Astrocyte (in vitro differentiated cells and primary cell): ENCODE measurements around the gene ALPL. TPM values are rescaled to one million over a fixed set of nuclear protein-coding genes. Genes with fewer than 3 reads are reported as not detected.

Experiments used
- DNase-seq: peaks from one replicate; pipeline ENCODE4 v3.0.0-alpha.2; 2010; ENCODE audit warnings: low read depth
- FAIRE-seq: peaks from 2 replicates; lab custom pipeline; 2011; peaks lifted over from hg19 to GRCh38; lab: Jason Lieb, UNC
- H2AFZ ChIP-seq: 2 replicates; pipeline ENCODE4 v1.6.0; 2012; ENCODE audit warnings: low read depth, low read length, inconsistent platforms
- H3K27ac ChIP-seq: 2 replicates; pipeline ENCODE4 v1.5.1; 2011; ENCODE audit warnings: low read depth, low read length, inconsistent platforms
- H3K27me3 ChIP-seq: 2 replicates; pipeline ENCODE4 v1.6.0; 2011; ENCODE audit warnings: low read length, inconsistent platforms; ENCODE audit not compliant: insufficient read depth
- H3K36me3 ChIP-seq: 2 replicates; pipeline ENCODE4 v1.5.1; 2011; ENCODE audit warnings: low read length, inconsistent platforms; ENCODE audit not compliant: insufficient read depth
- H3K4me1 ChIP-seq: 2 replicates; pipeline ENCODE4 v1.5.1; 2011; ENCODE audit warnings: low read length, inconsistent platforms; ENCODE audit not compliant: insufficient read depth
- H3K4me2 ChIP-seq: 2 replicates; pipeline ENCODE4 v1.6.0; 2012; ENCODE audit warnings: low read length, inconsistent platforms
- H3K4me3 ChIP-seq: 2 replicates; pipeline ENCODE4 v1.5.1; 2011; ENCODE audit warnings: low read depth, mild to moderate bottlenecking, low read length, inconsistent platforms; ENCODE audit not compliant: insufficient read depth
- H3K79me2 ChIP-seq: 2 replicates; pipeline ENCODE4 v1.6.0; 2012; ENCODE audit warnings: mild to moderate bottlenecking, low read length, inconsistent platforms; ENCODE audit not compliant: insufficient read depth
- H3K9ac ChIP-seq: 2 replicates; pipeline ENCODE4 v1.6.0; 2012; ENCODE audit warnings: mild to moderate bottlenecking, low read length, inconsistent platforms
- H3K9me3 ChIP-seq: 2 replicates; pipeline ENCODE4 v1.5.1; 2012; ENCODE audit warnings: low read depth, mild to moderate bottlenecking, low read length, inconsistent platforms; ENCODE audit not compliant: insufficient read depth
- H4K20me1 ChIP-seq: 2 replicates; pipeline ENCODE4 v1.6.0; 2012; ENCODE audit warnings: low read length, inconsistent platforms; ENCODE audit not compliant: insufficient read depth
- H3K27ac Mint-ChIP-seq: one replicate; pipeline ENCODE4 v1.8.0; 2021; ENCODE audit warnings: mild to moderate bottlenecking, mixed read lengths; ENCODE audit not compliant: unreplicated experiment
- H3K27me3 Mint-ChIP-seq: one replicate; pipeline ENCODE4 v1.8.0; 2021; ENCODE audit warnings: low read depth, mixed read lengths; ENCODE audit not compliant: unreplicated experiment
- H3K36me3 Mint-ChIP-seq: one replicate; pipeline ENCODE4 v1.8.0; 2021; ENCODE audit warnings: low read depth, mixed read lengths; ENCODE audit not compliant: unreplicated experiment
- H3K4me1 Mint-ChIP-seq: one replicate; pipeline ENCODE4 v1.8.0; 2021; ENCODE audit warnings: low read depth, mixed read lengths; ENCODE audit not compliant: unreplicated experiment
- H3K4me3 Mint-ChIP-seq: one replicate; pipeline ENCODE4 v1.8.0; 2021; ENCODE audit warnings: mild to moderate bottlenecking, moderate library complexity, mixed read lengths; ENCODE audit not compliant: unreplicated experiment
- H3K9me3 Mint-ChIP-seq: one replicate; pipeline ENCODE4 v1.8.0; 2021; ENCODE audit warnings: mild to moderate bottlenecking, mixed read lengths; ENCODE audit not compliant: unreplicated experiment
- EZH2 ChIP-seq: IDR thresholded peaks from 2 replicates; pipeline ENCODE4 v1.6.1; 2012; ENCODE audit warnings: mild to moderate bottlenecking, low read length, inconsistent platforms; ENCODE audit not compliant: insufficient read depth
- total RNA-seq: library from RNA; stranded (reverse); gene quantifications from 2 replicates; pipeline ENCODE4 v1.2.1, GENCODE V29; 2021
- TF ChIP-seq, protein P1 (sequence below): IDR thresholded peaks from 2 replicates; pipeline ENCODE4 v1.5.1; 2011; ENCODE audit warnings: low read depth, mild to moderate bottlenecking, inconsistent platforms, low read length, moderate library complexity; ENCODE audit not compliant: insufficient read depth

Gene ALPL
- total RNA-seq, 1 donor from 2014 or later: 24.3 TPM

DNA sequence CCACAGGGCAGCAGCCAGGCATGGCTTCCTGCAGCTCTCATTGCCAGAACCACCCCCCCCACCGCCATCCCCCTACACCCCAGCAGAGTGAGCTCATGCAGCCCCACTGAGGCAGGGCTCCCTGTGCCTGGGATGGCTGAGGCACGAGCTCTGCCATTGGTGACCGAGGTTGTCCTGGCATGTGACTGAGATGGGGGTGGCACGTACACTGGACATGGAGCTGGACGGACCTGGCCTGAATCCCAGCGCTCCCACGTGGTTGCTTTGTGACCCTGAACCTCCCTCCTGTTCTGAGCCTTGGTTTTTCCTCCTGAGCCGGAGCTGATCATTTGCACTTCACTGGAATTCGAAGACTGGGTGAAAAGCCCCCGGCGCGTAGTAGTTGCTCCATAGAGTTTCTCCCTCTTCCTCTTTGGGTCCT, 28.3 kb downstream of the ALPL start:
- H3K4me3 Mint-ChIP-seq: no peak overlapping the region
- Histone ChIP-seq H3K4me1 (peaks cover 20% of the 10 kb centered on the region), H3K9ac (no peak overlapping the region), H3K27ac (no peak overlapping the region), H3K79me2 (no peaks in the 10 kb centered on the region), H3K4me2 (no peak overlapping the region), H3K27me3 (peaks cover 19% of the 10 kb centered on the region), H3K4me3 (no peak overlapping the region), H3K9me3 (no peaks in the 10 kb centered on the region), H4K20me1 (peaks cover 5% of the 10 kb centered on the region), H3K36me3 (no peaks in the 10 kb centered on the region), H2AFZ (no peak overlapping the region)
- no peak overlapping the region for H3K27ac Mint-ChIP-seq
- peaks cover 3% of the 10 kb centered on the region for H3K4me1 Mint-ChIP-seq
- no peak for FAIRE-seq
- no peak for DNase-seq
- peaks cover 14% of the 10 kb centered on the region for H3K27me3 Mint-ChIP-seq
- no peak for TF ChIP-seq EZH2
- TF ChIP-seq, protein P1, sequence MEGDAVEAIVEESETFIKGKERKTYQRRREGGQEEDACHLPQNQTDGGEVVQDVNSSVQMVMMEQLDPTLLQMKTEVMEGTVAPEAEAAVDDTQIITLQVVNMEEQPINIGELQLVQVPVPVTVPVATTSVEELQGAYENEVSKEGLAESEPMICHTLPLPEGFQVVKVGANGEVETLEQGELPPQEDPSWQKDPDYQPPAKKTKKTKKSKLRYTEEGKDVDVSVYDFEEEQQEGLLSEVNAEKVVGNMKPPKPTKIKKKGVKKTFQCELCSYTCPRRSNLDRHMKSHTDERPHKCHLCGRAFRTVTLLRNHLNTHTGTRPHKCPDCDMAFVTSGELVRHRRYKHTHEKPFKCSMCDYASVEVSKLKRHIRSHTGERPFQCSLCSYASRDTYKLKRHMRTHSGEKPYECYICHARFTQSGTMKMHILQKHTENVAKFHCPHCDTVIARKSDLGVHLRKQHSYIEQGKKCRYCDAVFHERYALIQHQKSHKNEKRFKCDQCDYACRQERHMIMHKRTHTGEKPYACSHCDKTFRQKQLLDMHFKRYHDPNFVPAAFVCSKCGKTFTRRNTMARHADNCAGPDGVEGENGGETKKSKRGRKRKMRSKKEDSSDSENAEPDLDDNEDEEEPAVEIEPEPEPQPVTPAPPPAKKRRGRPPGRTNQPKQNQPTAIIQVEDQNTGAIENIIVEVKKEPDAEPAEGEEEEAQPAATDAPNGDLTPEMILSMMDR: no peak
- no peaks in the 10 kb centered on the region for H3K9me3 Mint-ChIP-seq
- no peaks in the 10 kb centered on the region for H3K36me3 Mint-ChIP-seq

- Histone ChIP-seq H2AFZ (no peak overlapping the region), H3K36me3 (no peaks in the 10 kb centered on the region), H3K4me3 (no peak overlapping the region), H4K20me1 (peaks cover 5% of the 10 kb centered on the region), H3K9me3 (no peaks in the 10 kb centered on the region), H3K4me1 (peaks cover 20% of the 10 kb centered on the region), H3K27ac (no peak overlapping the region), H3K27me3 (peaks cover 17% of the 10 kb centered on the region), H3K4me2 (no peak overlapping the region), H3K79me2 (no peaks in the 10 kb centered on the region), H3K9ac (no peak overlapping the region)
- peaks cover 3% of the 10 kb centered on the region for H3K4me1 Mint-ChIP-seq
- H3K36me3 Mint-ChIP-seq: no peaks in the 10 kb centered on the region
- H3K9me3 Mint-ChIP-seq: no peaks in the 10 kb centered on the region
- TF ChIP-seq EZH2: no peak
- TF ChIP-seq, protein P1: no peak
- H3K27me3 Mint-ChIP-seq: peaks cover 14% of the 10 kb centered on the region
- no peak for DNase-seq
- no peak for FAIRE-seq
- no peak overlapping the region for H3K4me3 Mint-ChIP-seq
- no peak overlapping the region for H3K27ac Mint-ChIP-seq
Observed at GRCh38 chr1:21537932-21538630, 28.9 kb downstream of the ALPL start.

- Histone ChIP-seq H3K4me3 (no peak overlapping the region), H3K9ac (no peak overlapping the region), H3K27ac (no peak overlapping the region), H4K20me1 (peaks cover 3% of the 10 kb centered on the region), H3K4me2 (no peak overlapping the region), H3K36me3 (no peaks in the 10 kb centered on the region), H3K79me2 (no peaks in the 10 kb centered on the region), H3K9me3 (no peaks in the 10 kb centered on the region), H2AFZ (no peak overlapping the region), H3K27me3 (peaks cover 16% of the 10 kb centered on the region), H3K4me1 (peaks cover 20% of the 10 kb centered on the region)
- DNase-seq (no peak), FAIRE-seq (no peak)
- H3K9me3 Mint-ChIP-seq: no peaks in the 10 kb centered on the region
- H3K27ac Mint-ChIP-seq: no peak overlapping the region
- H3K4me1 Mint-ChIP-seq: peaks cover 3% of the 10 kb centered on the region
- no peak overlapping the region for H3K4me3 Mint-ChIP-seq
- H3K27me3 Mint-ChIP-seq: peaks cover 8% of the 10 kb centered on the region
- TF ChIP-seq, protein P1: peak; percentile 2
- no peak for TF ChIP-seq EZH2
- no peaks in the 10 kb centered on the region for H3K36me3 Mint-ChIP-seq
Observed at GRCh38 chr1:21539933-21540332, 30.7 kb downstream of the ALPL start.
